ENCODE measurements around the gene TECPR2. TPM values are rescaled to one million over a fixed set of nuclear protein-coding genes. Genes with fewer than 3 reads are reported as not detected.
A peak's percentile ranks its signal among the peaks of the same experiment; 100 is the strongest.

TECPR2 gene
- total and polyA plus RNA-seq, 10 of the 15 experiments (the other 5 are each of a cell fraction or from before 2014, with no cell fraction given), result 0.15 to 10.0 (median 3.0) TPM

DNA sequence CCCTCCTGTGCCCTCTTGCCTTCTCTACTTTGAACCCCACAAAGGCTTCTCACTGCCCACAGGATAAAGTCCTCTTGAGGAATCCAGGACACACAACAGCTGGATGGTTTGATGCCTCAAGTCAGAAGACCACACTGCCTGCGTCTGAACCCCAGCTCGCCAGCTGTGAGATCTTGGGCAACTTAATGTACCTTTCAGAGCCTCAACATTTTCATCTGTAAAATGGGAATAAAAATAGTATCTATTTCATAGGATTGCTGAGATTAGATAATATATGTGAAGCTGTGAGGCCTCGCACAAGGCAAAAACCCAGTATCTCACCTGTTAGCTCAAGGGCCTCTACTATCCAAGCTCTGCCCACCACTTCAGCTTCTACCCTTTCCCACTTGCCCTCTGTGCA lies 2.4 kb upstream of the TECPR2 start:
- Histone ChIP-seq H3K79me2 (ENCODE audit: control insufficient read depth, insufficient read depth, low read length) (peaks cover 19% of the 10 kb centered on the region), H3K4me3 (no peak overlapping the region), H3K4me1 (ENCODE audit: control insufficient read depth, insufficient read depth, low read length) (peaks cover 8% of the 10 kb centered on the region; the same call in 1 of the 2 replicates), H2AFZ (ENCODE audit: control insufficient read depth, low read depth, low read length) (no peak overlapping the region), H3K27ac (ENCODE audit: control insufficient read depth, insufficient read depth) (no peak overlapping the region), H4K20me1 (ENCODE audit: control insufficient read depth, insufficient read depth) (no peaks in the 10 kb centered on the region), H3K9ac (ENCODE audit: control insufficient read depth, insufficient read depth, low read length) (no peak overlapping the region), H3K9me3 (replicated peaks; ENCODE audit: control insufficient read depth, insufficient read depth, low read length) (no peaks in the 10 kb centered on the region), H3K27me3 (replicated peaks in 1 of 2; ENCODE audit: control insufficient read depth in 2 of 2, insufficient read depth in 2 of 2, low read length in 1 of 2) (no peaks in the 10 kb centered on the region), H3K36me3 (ENCODE audit: control insufficient read depth in 2 of 2, insufficient read depth in 2 of 2, low read length in 1 of 2) (peaks cover 0 to 19% of the 10 kb centered on the region in 2 experiments), H3K4me2 (ENCODE audit: control insufficient read depth, insufficient read depth) (no peak overlapping the region)
- no peak for DNase-seq (ENCODE audit: low read depth, low spot score)
- 97% methylated on average over 3 of the region's 3 CpGs for WGBS (ENCODE audit: insufficient coverage, insufficient replicate concordance, low lambda C conversion rate, missing lambda C conversion rate)
- ChIA-PET RAD21 (ENCODE audit: unreplicated experiment) (no interaction called here), CTCF (interaction anchor here (0.7 kb wide), 1 partner anchor 13 kb away, joined by 5 read pairs; no protein-coding TSS in a partner anchor), SMC1A (ENCODE audit: uncharacterized antibody, unreplicated experiment) (no interaction called here), POLR2A (interaction anchor here (1.3 kb wide), 1 partner anchor 8 kb away, joined by 5 read pairs; no protein-coding TSS in a partner anchor)
- in situ Hi-C loops (cut with MboI), result no loop called here
- intact Hi-C loops (cut with micrococcal nuclease; ENCODE audit: unreplicated experiment), result no loop called here
- no TSS peak for BruUV-seq (replicated peaks)
- TF ChIP-seq CBFB (IDR thresholded peaks at IDR 0.05; ENCODE audit: low read depth), result no peak
- no peak for TF ChIP-seq MTA3 (IDR thresholded peaks at IDR 0.05; ENCODE audit: borderline replicate concordance, low read length)
- TF ChIP-seq, protein P1, sequence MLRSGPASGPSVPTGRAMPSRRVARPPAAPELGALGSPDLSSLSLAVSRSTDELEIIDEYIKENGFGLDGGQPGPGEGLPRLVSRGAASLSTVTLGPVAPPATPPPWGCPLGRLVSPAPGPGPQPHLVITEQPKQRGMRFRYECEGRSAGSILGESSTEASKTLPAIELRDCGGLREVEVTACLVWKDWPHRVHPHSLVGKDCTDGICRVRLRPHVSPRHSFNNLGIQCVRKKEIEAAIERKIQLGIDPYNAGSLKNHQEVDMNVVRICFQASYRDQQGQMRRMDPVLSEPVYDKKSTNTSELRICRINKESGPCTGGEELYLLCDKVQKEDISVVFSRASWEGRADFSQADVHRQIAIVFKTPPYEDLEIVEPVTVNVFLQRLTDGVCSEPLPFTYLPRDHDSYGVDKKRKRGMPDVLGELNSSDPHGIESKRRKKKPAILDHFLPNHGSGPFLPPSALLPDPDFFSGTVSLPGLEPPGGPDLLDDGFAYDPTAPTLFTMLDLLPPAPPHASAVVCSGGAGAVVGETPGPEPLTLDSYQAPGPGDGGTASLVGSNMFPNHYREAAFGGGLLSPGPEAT (IDR thresholded peaks at IDR 0.05; ENCODE audit: low read depth), result no peak
- no peak for TF ChIP-seq ZNF207 (IDR thresholded peaks at IDR 0.05; ENCODE audit: borderline replicate concordance)
- TF ChIP-seq POLR2AphosphoS2 (IDR thresholded peaks at IDR 0.05; ENCODE audit: low read depth, low read length), result no peak
- no peak for TF ChIP-seq HDAC6 (IDR thresholded peaks at IDR 0.05; ENCODE audit: unreplicated experiment)
- TF ChIP-seq, protein P2, sequence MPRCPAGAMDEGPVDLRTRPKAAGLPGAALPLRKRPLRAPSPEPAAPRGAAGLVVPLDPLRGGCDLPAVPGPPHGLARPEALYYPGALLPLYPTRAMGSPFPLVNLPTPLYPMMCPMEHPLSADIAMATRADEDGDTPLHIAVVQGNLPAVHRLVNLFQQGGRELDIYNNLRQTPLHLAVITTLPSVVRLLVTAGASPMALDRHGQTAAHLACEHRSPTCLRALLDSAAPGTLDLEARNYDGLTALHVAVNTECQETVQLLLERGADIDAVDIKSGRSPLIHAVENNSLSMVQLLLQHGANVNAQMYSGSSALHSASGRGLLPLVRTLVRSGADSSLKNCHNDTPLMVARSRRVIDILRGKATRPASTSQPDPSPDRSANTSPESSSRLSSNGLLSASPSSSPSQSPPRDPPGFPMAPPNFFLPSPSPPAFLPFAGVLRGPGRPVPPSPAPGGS (IDR thresholded peaks at IDR 0.05; ENCODE audit: borderline replicate concordance, insufficient read depth, low read depth, low read length, poor library complexity, severe bottlenecking), result no peak
- TF ChIP-seq, protein P3, sequence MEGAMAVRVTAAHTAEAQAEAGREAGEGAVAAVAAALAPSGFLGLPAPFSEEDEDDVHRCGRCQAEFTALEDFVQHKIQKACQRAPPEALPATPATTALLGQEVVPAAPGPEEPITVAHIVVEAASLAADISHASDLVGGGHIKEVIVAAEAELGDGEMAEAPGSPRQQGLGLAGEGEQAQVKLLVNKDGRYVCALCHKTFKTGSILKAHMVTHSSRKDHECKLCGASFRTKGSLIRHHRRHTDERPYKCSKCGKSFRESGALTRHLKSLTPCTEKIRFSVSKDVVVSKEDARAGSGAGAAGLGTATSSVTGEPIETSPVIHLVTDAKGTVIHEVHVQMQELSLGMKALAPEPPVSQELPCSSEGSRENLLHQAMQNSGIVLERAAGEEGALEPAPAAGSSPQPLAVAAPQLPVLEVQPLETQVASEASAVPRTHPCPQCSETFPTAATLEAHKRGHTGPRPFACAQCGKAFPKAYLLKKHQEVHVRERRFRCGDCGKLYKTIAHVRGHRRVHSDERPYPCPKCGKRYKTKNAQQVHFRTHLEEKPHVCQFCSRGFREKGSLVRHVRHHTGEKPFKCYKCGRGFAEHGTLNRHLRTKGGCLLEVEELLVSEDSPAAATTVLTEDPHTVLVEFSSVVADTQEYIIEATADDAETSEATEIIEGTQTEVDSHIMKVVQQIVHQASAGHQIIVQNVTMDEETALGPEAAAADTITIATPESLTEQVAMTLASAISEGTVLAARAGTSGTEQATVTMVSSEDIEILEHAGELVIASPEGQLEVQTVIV (IDR thresholded peaks at IDR 0.05; ENCODE audit: borderline replicate concordance, partially characterized antibody), result no peak
- TF ChIP-seq KAT2A (conservative IDR thresholded peaks at IDR 0.05; ENCODE audit: control insufficient read depth, low read depth, low read length), result no peak
- TF ChIP-seq, protein P4, sequence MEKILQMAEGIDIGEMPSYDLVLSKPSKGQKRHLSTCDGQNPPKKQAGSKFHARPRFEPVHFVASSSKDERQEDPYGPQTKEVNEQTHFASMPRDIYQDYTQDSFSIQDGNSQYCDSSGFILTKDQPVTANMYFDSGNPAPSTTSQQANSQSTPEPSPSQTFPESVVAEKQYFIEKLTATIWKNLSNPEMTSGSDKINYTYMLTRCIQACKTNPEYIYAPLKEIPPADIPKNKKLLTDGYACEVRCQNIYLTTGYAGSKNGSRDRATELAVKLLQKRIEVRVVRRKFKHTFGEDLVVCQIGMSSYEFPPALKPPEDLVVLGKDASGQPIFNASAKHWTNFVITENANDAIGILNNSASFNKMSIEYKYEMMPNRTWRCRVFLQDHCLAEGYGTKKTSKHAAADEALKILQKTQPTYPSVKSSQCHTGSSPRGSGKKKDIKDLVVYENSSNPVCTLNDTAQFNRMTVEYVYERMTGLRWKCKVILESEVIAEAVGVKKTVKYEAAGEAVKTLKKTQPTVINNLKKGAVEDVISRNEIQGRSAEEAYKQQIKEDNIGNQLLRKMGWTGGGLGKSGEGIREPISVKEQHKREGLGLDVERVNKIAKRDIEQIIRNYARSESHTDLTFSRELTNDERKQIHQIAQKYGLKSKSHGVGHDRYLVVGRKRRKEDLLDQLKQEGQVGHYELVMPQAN (conservative IDR thresholded peaks at IDR 0.05), result no peak
- TF ChIP-seq FOXK2 (IDR thresholded peaks at IDR 0.05), result no peak
- peak; percentile 69 for FAIRE-seq
- ATAC-seq, result no peak

Data from GM12878 (cell line).